NCI-H524 (cell line): ENCODE results near the gene ZNF277.
"Not testable (repeated sequence)": the region's sequence is repeated elsewhere in the genome, so short reads cannot be mapped to it uniquely, and the experiment has no call there.

ENCODE experiments used
- DNase-seq, 2 experiments: peaks; one replicate each; lab custom pipeline; 2025; lab: John Stamatoyannopoulos, UW

The ZNF277 gene

GRCh38 chr7:112211348-112211907 lies 4.9 kb downstream of the ZNF277 start:
- DNase-seq: no peak

- DNase-seq: no peak
Measured at GRCh38 chr7:112212571-112212970, 6.1 kb downstream of the ZNF277 start.

GRCh38 chr7:112213735-112214134 lies 7.2 kb downstream of the ZNF277 start:
- peak in 1 of 2 experiments; percentile 25 for DNase-seq

GRCh38 chr7:112214268-112214667 lies 7.8 kb downstream of the ZNF277 start:
- no peak for DNase-seq

GRCh38 chr7:112214883-112215282 lies 8.4 kb downstream of the ZNF277 start:
- peak in 1 of 2 experiments; percentile 1 for DNase-seq

- no peak for DNase-seq
Measured at GRCh38 chr7:112215787-112216186, 9.3 kb downstream of the ZNF277 start.

GRCh38 chr7:112220877-112221434 lies 14.5 kb downstream of the ZNF277 start:
- DNase-seq: no peak

- no peak for DNase-seq
Measured at GRCh38 chr7:112223310-112223709, 16.8 kb downstream of the ZNF277 start.

- no peak for DNase-seq
Measured at GRCh38 chr7:112224186-112224585, 17.7 kb downstream of the ZNF277 start.

- peak; percentile 76 to 93 for DNase-seq
Measured at GRCh38 chr7:112225006-112225405, 18.5 kb downstream of the ZNF277 start.

GRCh38 chr7:112226701-112227276 lies 20.3 kb downstream of the ZNF277 start:
- DNase-seq: no peak

- DNase-seq: no peak
Measured at GRCh38 chr7:112228632-112229031, 22.1 kb downstream of the ZNF277 start.

- DNase-seq: peak in 1 of 2 experiments; percentile 67
Measured at GRCh38 chr7:112232212-112232978, 25.9 kb downstream of the ZNF277 start.

GRCh38 chr7:112233048-112233697 lies 26.7 kb downstream of the ZNF277 start:
- no peak for DNase-seq

GRCh38 chr7:112234147-112234546 lies 27.7 kb downstream of the ZNF277 start:
- no peak for DNase-seq

GRCh38 chr7:112236597-112236996 lies 30.1 kb downstream of the ZNF277 start:
- DNase-seq: no peak

- DNase-seq: no peak
Measured at GRCh38 chr7:112238330-112238729, 31.8 kb downstream of the ZNF277 start.

GRCh38 chr7:112238852-112239610 lies 32.5 kb downstream of the ZNF277 start:
- no peak for DNase-seq

GRCh38 chr7:112248598-112248997 lies 42.1 kb downstream of the ZNF277 start:
- DNase-seq: no peak

GRCh38 chr7:112249967-112250366 lies 43.5 kb downstream of the ZNF277 start:
- DNase-seq: not testable (repeated sequence)

- DNase-seq: no peak
Measured at GRCh38 chr7:112252141-112252540, 45.6 kb downstream of the ZNF277 start.

GRCh38 chr7:112252691-112253090 lies 46.2 kb downstream of the ZNF277 start:
- DNase-seq: peak in 1 of 2 experiments; percentile 6
